Adrenal gland (tissue), 12 donors: Measurements from ENCODE around the gene RAMP2. TPM values are rescaled to one million over a fixed set of nuclear protein-coding genes. Genes with fewer than 3 reads are reported as not detected.

Experiments
- DNase-seq, 7 donors: peaks; one replicate each; pipeline ENCODE4 v3.0.0-alpha.2; 2019 to 2020
- H3K27ac ChIP-seq, 5 donors: fragments of 200-600 bp; sonication (generic) in 4 of 5; 1 replicate in 3 of 5; 2 replicates in 2 of 5; pipeline versions ENCODE4 v1.5.1 to v1.8.0; 2016 to 2020; ENCODE audit warnings: mild to moderate bottlenecking in 1 of 5
- H3K27me3 ChIP-seq: fragments of 200-600 bp; 2 replicates; pipeline ENCODE4 v1.8.0; 2021
- H3K36me3 ChIP-seq, 2 donors: fragments of 200-600 bp; replicated peaks in 1 of 2; 1 replicate in 1 of 2; 2 replicates in 1 of 2; pipeline versions ENCODE4 v1.5.1 to v1.8.0; 2018 to 2022
- H3K4me1 ChIP-seq, 2 donors: fragments of 200-600 bp; replicated peaks in 1 of 2; 1 replicate in 1 of 2; 2 replicates in 1 of 2; pipeline versions ENCODE4 v1.5.1 to v1.8.0; 2018 to 2021
- H3K4me3 ChIP-seq, 4 donors: fragments of 200-600 bp; sonication (generic) in 3 of 4; one replicate each; pipeline ENCODE4 v1.5.1; 2016 to 2018
- H3K9me3 ChIP-seq, 3 donors: fragments of 200-600 bp; sonication (generic) in 1 of 3; replicated peaks in 1 of 3; 1 replicate in 2 of 3; 2 replicates in 1 of 3; pipeline versions ENCODE4 v1.5.1 to v1.8.0; 2016 to 2021
- POLR2A ChIP-seq, 2 donors: fragments of 450-650 bp; IDR thresholded peaks; one replicate each; pipeline ENCODE4 v1.6.1; 2017; ENCODE audit warnings: antibody characterized with exemption in 2 of 2, mild to moderate bottlenecking in 2 of 2, moderate library complexity in 1 of 2
- WGBS, 4 donors: extraction: QIAGEN DNeasy Blood & Tissue Kit in 2 of 4; methylation state at CpG; one replicate each; pipeline versions ENCODE4 v1.1.5 to v1.1.7; 2013 to 2017; 5-methylcytosine and 5-hydroxymethylcytosine counted together
- intact Hi-C, 2 donors: fragments of 100-400 bp; cut with DNase I; formaldehyde crosslinking; loops; one replicate each; pipeline versions ENCODE4 v1.14.1 to v1.15.0; 2022 to 2023
- polyA plus RNA-seq, 3 donors: library from polyadenylated mRNA; stranded (reverse); fragments of 200-250 nt in 2 of 3; fragments of 350-450 nt in 1 of 3; fragmentation: Illumina TruSeq in 1 of 3; extraction: RNeasy Lipid Tissue Mini Kit (QIAGEN cat#74804) in 1 of 3; gene quantifications; one replicate each; pipeline ENCODE4 v1.2.3, GENCODE V29; 2013 to 2014
- total RNA-seq, 9 donors: library from RNA; depleted of rRNA in 4 of 9; stranded (reverse); fragments of >200 nt in 4 of 9; fragments of 120-200 nt in 1 of 9; fragmentation: NEBNext Ultra II Directional in 1 of 9; extraction: Animal tissue kit (Norgen Biotek cat#: 25700) in 1 of 9; gene quantifications; one replicate each; pipeline versions ENCODE4 v1.1.0 to v1.2.4, GENCODE V29; 2013 to 2023
- TF ChIP-seq, protein P1 (sequence below), 6 experiments: fragments of 450-650 bp in 4 of 6; fragments of 200-600 bp in 2 of 6; sonication (generic) in 1 of 6; IDR thresholded peaks; 1 replicate in 5 of 6; 2 replicates in 1 of 6; pipeline versions ENCODE4 v1.5.1 to v1.8.0; 2016 to 2021; ENCODE audit warnings: antibody characterized with exemption in 6 of 6, mild to moderate bottlenecking in 2 of 6, moderate library complexity in 1 of 6
- donor health status: healthy with polysubstance abuse.
- donor health status: Bipolar disorder and iron deficiency.
- donor health status: DM: yes; HTN: yes; CAD: no.
- donor health status: DM: no; HTN: no; CAD: no.
- donor health status: DM: no; HTN: no; CAD: no.
- donor health status: DM: yes; HTN: yes; CAD: no.

The RAMP2 gene
- total and polyA plus RNA-seq, 12 donors: 4.6 to 67.5 (median 22.3) TPM

- intact Hi-C loops: no loop called here
- Histone ChIP-seq H3K36me3 (peaks cover 0 to 38% of the 10 kb centered on the region in 2 donors), H3K27ac (no peak overlapping the region), H3K4me1 (peaks cover 0 to 16% of the 10 kb centered on the region in 2 donors), H3K4me3 (peak overlapping the region in 1 of 4 donors; percentile 38), H3K9me3 (no peaks in the 10 kb centered on the region), H3K27me3 (peaks cover 48% of the 10 kb centered on the region)
- TF ChIP-seq, protein P1, sequence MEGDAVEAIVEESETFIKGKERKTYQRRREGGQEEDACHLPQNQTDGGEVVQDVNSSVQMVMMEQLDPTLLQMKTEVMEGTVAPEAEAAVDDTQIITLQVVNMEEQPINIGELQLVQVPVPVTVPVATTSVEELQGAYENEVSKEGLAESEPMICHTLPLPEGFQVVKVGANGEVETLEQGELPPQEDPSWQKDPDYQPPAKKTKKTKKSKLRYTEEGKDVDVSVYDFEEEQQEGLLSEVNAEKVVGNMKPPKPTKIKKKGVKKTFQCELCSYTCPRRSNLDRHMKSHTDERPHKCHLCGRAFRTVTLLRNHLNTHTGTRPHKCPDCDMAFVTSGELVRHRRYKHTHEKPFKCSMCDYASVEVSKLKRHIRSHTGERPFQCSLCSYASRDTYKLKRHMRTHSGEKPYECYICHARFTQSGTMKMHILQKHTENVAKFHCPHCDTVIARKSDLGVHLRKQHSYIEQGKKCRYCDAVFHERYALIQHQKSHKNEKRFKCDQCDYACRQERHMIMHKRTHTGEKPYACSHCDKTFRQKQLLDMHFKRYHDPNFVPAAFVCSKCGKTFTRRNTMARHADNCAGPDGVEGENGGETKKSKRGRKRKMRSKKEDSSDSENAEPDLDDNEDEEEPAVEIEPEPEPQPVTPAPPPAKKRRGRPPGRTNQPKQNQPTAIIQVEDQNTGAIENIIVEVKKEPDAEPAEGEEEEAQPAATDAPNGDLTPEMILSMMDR (IDR thresholded peaks at IDR 0.05): no peak
- no peak for TF ChIP-seq POLR2A (IDR thresholded peaks at IDR 0.05)
- 6 to 18% (median 7%) methylated on average over 18 to 39 of the region's 39 CpGs for WGBS, 4 donors
- no peak for DNase-seq
Measured at GRCh38 chr17:42780851-42781638, 20.0 kb downstream of the RAMP2 start.

- Histone ChIP-seq H3K4me1 (peaks cover 0 to 16% of the 10 kb centered on the region in 2 donors), H3K36me3 (peaks cover 0 to 31% of the 10 kb centered on the region in 2 donors), H3K4me3 (no peak overlapping the region), H3K27ac (no peak overlapping the region), H3K9me3 (no peaks in the 10 kb centered on the region), H3K27me3 (peaks cover 55% of the 10 kb centered on the region)
- intact Hi-C loops: no loop called here
- WGBS, 4 donors: 22 to 45% (median 34%) methylated on average over 6 to 10 of the region's 10 CpGs
- DNase-seq: no peak
- TF ChIP-seq, protein P1 (IDR thresholded peaks at IDR 0.05): no peak
- no peak for TF ChIP-seq POLR2A (IDR thresholded peaks at IDR 0.05)
Measured at GRCh38 chr17:42781639-42782165, 20.7 kb downstream of the RAMP2 start.

DNA sequence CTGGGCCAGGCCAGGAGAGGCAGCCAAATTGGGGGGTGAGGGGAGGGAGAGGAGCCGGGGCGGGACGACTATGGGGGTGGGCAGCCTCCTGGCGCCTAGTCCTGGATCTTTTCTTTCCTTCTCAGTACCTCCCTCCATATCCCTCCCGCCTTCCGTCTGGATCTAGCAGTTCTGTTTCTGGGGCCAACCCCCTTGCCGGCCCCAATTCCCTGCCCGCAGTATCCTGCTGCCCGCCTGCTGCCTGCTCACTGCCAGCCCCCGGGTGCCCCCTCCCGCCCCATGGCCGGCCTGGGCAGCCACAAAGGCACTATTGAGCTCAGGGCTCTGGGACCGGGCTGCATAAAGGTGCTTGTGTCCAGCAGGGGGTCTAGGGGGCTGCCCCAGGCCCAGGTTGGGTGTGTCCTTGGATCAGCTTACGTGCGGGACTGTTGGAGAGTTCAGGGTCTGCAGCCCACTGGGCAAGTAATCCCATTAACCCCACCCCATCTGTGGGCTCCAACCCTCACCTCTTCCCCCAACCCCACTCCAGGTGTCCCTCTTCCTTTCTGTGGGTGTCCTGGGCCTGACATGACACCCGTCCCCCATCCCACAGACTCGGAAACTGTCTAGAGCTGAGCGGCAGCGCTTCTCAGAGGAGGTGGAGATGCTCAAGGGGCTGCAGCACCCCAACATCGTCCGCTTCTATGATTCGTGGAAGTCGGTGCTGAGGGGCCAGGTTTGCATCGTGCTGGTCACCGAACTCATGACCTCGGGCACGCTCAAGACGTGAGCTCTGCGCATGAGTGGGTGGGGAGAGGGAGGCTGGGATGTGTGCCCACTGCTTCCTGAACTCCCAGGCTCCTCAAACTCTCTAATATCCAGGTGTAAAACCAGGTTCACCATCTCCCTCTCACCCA lies 21.4 kb downstream of the RAMP2 start:
- DNase-seq: no peak
- Histone ChIP-seq H3K9me3 (no peaks in the 10 kb centered on the region), H3K27ac (no peak overlapping the region), H3K4me1 (peaks cover 0 to 16% of the 10 kb centered on the region in 2 donors), H3K27me3 (peaks cover 59% of the 10 kb centered on the region), H3K4me3 (no peak overlapping the region), H3K36me3 (peaks cover 0 to 24% of the 10 kb centered on the region in 2 donors)
- WGBS, 4 donors: 18 to 35% (median 22%) methylated on average over 20 to 29 of the region's 29 CpGs
- intact Hi-C loops: no loop called here
- TF ChIP-seq, protein P1 (IDR thresholded peaks at IDR 0.05): no peak
- TF ChIP-seq POLR2A (IDR thresholded peaks at IDR 0.05): no peak
